ENCODE measurements around the gene SANBR.

- TF ChIP-seq POLR2A (IDR thresholded peaks at IDR 0.05; ENCODE audit: low read depth, low read length) (no peak), CTCF (IDR thresholded peaks at IDR 0.05; ENCODE audit: extremely low read depth in 1 of 2, insufficient read depth in 1 of 2, low read depth in 1 of 2, low read length in 2 of 2) (no peak), EZH2 (IDR thresholded peaks at IDR 0.05; ENCODE audit: borderline replicate concordance, low read depth, low read length, severe bottlenecking) (no peak), JUN (IDR thresholded peaks at IDR 0.05; ENCODE audit: borderline replicate concordance, insufficient read depth, insufficient read length, low read depth) (no peak), POLR2AphosphoS5 (IDR thresholded peaks at IDR 0.05; ENCODE audit: insufficient read depth, low read depth, low read length) (peak; percentile 29)
These were observed 47.9 kb upstream of the SANBR start, which contains the start of the genes PEX13 and PUS10 for GRCh38 chr2:61017556-61018317.

Data from endothelial cell of umbilical vein (primary cell).